Colonic mucosa (tissue), 4 donors: ENCODE measurements around the gene RIMBP2. TPM values are rescaled to one million over a fixed set of nuclear protein-coding genes. Genes with fewer than 3 reads are reported as not detected.

Experiments used
- DNase-seq: peaks from one replicate; pipeline ENCODE4 v3.0.0-alpha.2; 2020
- H3K27ac ChIP-seq: fragments of 200-600 bp; one replicate; pipeline ENCODE4 v1.8.0; 2021
- H3K27me3 ChIP-seq: fragments of 200-600 bp; one replicate; pipeline ENCODE4 v1.8.0; 2021
- H3K36me3 ChIP-seq: fragments of 200-600 bp; one replicate; pipeline ENCODE4 v1.8.0; 2021
- H3K4me1 ChIP-seq: fragments of 200-600 bp; one replicate; pipeline ENCODE4 v1.8.0; 2021; ENCODE audit warnings: mild to moderate bottlenecking
- H3K4me3 ChIP-seq: fragments of 200-600 bp; one replicate; pipeline ENCODE4 v1.8.0; 2021
- H3K9ac ChIP-seq, 2 donors: one replicate each; pipeline ENCODE4 v1.7.0; 2013; ENCODE audit warnings: control low read depth in 2 of 2, low read depth in 2 of 2, low read length in 2 of 2
- H3K9me3 ChIP-seq: fragments of 200-600 bp; one replicate; pipeline ENCODE4 v1.8.0; 2021
- CTCF ChIP-seq: fragments of 200-600 bp; IDR thresholded peaks from one replicate; pipeline ENCODE4 v1.8.0; 2022; ENCODE audit warnings: antibody characterized with exemption, mild to moderate bottlenecking
- intact Hi-C: fragments of 100-400 bp; cut with DNase I; formaldehyde crosslinking; loops from one replicate; pipeline ENCODE4 v1.14.1; 2022
- total RNA-seq, 2 donors: library from RNA; stranded (reverse); fragmentation: NEBNext Ultra II Directional in 1 of 2; extraction: Animal tissue kit (Norgen Biotek cat#: 25700) in 1 of 2; gene quantifications; one replicate each; pipeline ENCODE4 v1.2.1, GENCODE V29; 2021
- donor health status: healthy.
- donor health status: DM: no; HTN: no; CAD: no.
- donor health status: DM: no; HTN: no; CAD: no.

RIMBP2 gene
- total RNA-seq, 2 donors from 2014 or later: 4.8 to 5.6 TPM

GRCh38 chr12:130565189-130565588 is 150.9 kb downstream of the RIMBP2 start:
- Histone ChIP-seq H3K9ac (no peak overlapping the region), H3K4me3 (no peak overlapping the region), H3K36me3 (no peaks in the 10 kb centered on the region), H3K4me1 (no peaks in the 10 kb centered on the region), H3K9me3 (no peaks in the 10 kb centered on the region), H3K27ac (no peak overlapping the region), H3K27me3 (no peaks in the 10 kb centered on the region)
- no peak for DNase-seq
- no peak for TF ChIP-seq CTCF
- intact Hi-C loops: no loop called here

- Histone ChIP-seq H3K36me3 (no peaks in the 10 kb centered on the region), H3K4me1 (no peaks in the 10 kb centered on the region), H3K27me3 (no peaks in the 10 kb centered on the region), H3K9ac (no peak overlapping the region), H3K27ac (no peak overlapping the region), H3K9me3 (no peaks in the 10 kb centered on the region), H3K4me3 (no peak overlapping the region)
- TF ChIP-seq CTCF: no peak
- intact Hi-C loops: loop anchor here (5.0 kb wide), 1 partner anchor 69 kb away; no protein-coding TSS in a partner anchor
- no peak for DNase-seq
These were observed 152.8 kb downstream of the RIMBP2 start for GRCh38 chr12:130563323-130563722.

GRCh38 chr12:130562716-130563115 is 153.4 kb downstream of the RIMBP2 start:
- Histone ChIP-seq H3K27ac (no peak overlapping the region), H3K4me1 (no peaks in the 10 kb centered on the region), H3K27me3 (no peaks in the 10 kb centered on the region), H3K9ac (no peak overlapping the region), H3K4me3 (no peak overlapping the region), H3K9me3 (no peaks in the 10 kb centered on the region), H3K36me3 (no peaks in the 10 kb centered on the region)
- no peak for DNase-seq
- TF ChIP-seq CTCF: no peak
- intact Hi-C loops: loop anchor here (5.0 kb wide), 1 partner anchor 70 kb away; no protein-coding TSS in a partner anchor

GRCh38 chr12:130560321-130560720 is 155.8 kb downstream of the RIMBP2 start:
- Histone ChIP-seq H3K4me1 (no peaks in the 10 kb centered on the region), H3K9ac (no peak overlapping the region), H3K27me3 (no peaks in the 10 kb centered on the region), H3K4me3 (no peak overlapping the region), H3K9me3 (no peaks in the 10 kb centered on the region), H3K27ac (no peak overlapping the region), H3K36me3 (no peaks in the 10 kb centered on the region)
- DNase-seq: no peak
- intact Hi-C loops: loop anchor here (5.0 kb wide), 1 partner anchor 72 kb away; no protein-coding TSS in a partner anchor
- no peak for TF ChIP-seq CTCF

- DNase-seq: peak; percentile 55
- intact Hi-C loops: loop anchor here (5.0 kb wide), 1 partner anchor 72 kb away; no protein-coding TSS in a partner anchor
- H3K27ac ChIP-seq: no peak overlapping the region
- no peak for TF ChIP-seq CTCF
- H3K9me3 ChIP-seq: no peaks in the 10 kb centered on the region
- no peaks in the 10 kb centered on the region for H3K4me1 ChIP-seq
- H3K9ac ChIP-seq: no peak overlapping the region
- H3K4me3 ChIP-seq: no peak overlapping the region
- no peaks in the 10 kb centered on the region for H3K27me3 ChIP-seq
- no peaks in the 10 kb centered on the region for H3K36me3 ChIP-seq
These were observed 156.3 kb downstream of the RIMBP2 start for GRCh38 chr12:130559806-130560205.
